SU-DHL-6 (cell line): ENCODE measurements around the gene TNNT2.

Source experiments
- CTCF ChIP-seq: fragments of 200-600 bp; sonication (generic); IDR thresholded peaks from one replicate; pipeline ENCODE4 v1.5.1; 2017; ENCODE audit warnings: antibody characterized with exemption, mild to moderate bottlenecking, low read length, moderate library complexity; ENCODE audit not compliant: insufficient read depth, poor library complexity, severe bottlenecking
- EZH2phosphoT487 ChIP-seq: fragments of 200-600 bp; sonication (generic), shearing (Covaris generic); conservative IDR thresholded peaks from 2 replicates; pipeline ENCODE4 v1.6.1; 2018; ENCODE audit warnings: mild to moderate bottlenecking, antibody characterized with exemption, low read length, moderate library complexity, mixed read lengths

- TF ChIP-seq CTCF = no peak
- TF ChIP-seq EZH2phosphoT487 = no peak
Observed at GRCh38 chr1:201331166-201331565, 46.3 kb downstream of the TNNT2 start.
